Ascending aorta (tissue), 2 donors: ENCODE results near the gene CELF4. TPM values are rescaled to one million over a fixed set of nuclear protein-coding genes. Genes with fewer than 3 reads are reported as not detected.

Source experiments
- DNase-seq, 2 donors: peaks; one replicate each; pipeline ENCODE4 v3.0.0-alpha.2; 2019; ENCODE audit warnings: low spot score in 2 of 2
- H3K27ac ChIP-seq, 2 donors: fragments of 200-600 bp; sonication (generic); one replicate each; pipeline ENCODE4 v1.5.1; 2016 to 2017; ENCODE audit warnings: mild to moderate bottlenecking in 1 of 2
- H3K27me3 ChIP-seq: fragments of 200-600 bp; sonication (generic); one replicate; pipeline ENCODE4 v1.5.1; 2017
- H3K36me3 ChIP-seq, 2 donors: fragments of 200-600 bp; sonication (generic); one replicate each; pipeline ENCODE4 v1.5.1; 2016
- H3K4me1 ChIP-seq, 2 donors: fragments of 200-600 bp; sonication (generic); one replicate each; pipeline ENCODE4 v1.5.1; 2016 to 2017; ENCODE audit warnings: mild to moderate bottlenecking in 1 of 2
- H3K4me3 ChIP-seq, 2 donors: fragments of 200-600 bp; sonication (generic); one replicate each; pipeline ENCODE4 v1.5.1; 2016 to 2017; ENCODE audit warnings: mild to moderate bottlenecking in 1 of 2
- H3K9me3 ChIP-seq, 2 donors: fragments of 200-600 bp; sonication (generic); one replicate each; pipeline ENCODE4 v1.5.1; 2016
- intact Hi-C: fragments of 100-400 bp; cut with DNase I; formaldehyde crosslinking; loops from one replicate; pipeline ENCODE4 v1.15.1; 2023
- total RNA-seq: library from RNA; depleted of rRNA; stranded (reverse); fragments of >200 nt; gene quantifications from one replicate; pipeline ENCODE4 v1.1.0, GENCODE V29; 2016
- TF ChIP-seq, protein P1 (sequence below), 3 experiments: fragments of 200-600 bp in 2 of 3; fragments of 450-650 bp in 1 of 3; sonication (generic) in 2 of 3; IDR thresholded peaks; one replicate each; pipeline ENCODE4 v1.5.1; 2016 to 2019; ENCODE audit warnings: antibody characterized with exemption in 3 of 3, mild to moderate bottlenecking in 1 of 3, moderate library complexity in 1 of 3

CELF4 gene
- total RNA-seq, 1 donor from 2014 or later, result not detected

DNA sequence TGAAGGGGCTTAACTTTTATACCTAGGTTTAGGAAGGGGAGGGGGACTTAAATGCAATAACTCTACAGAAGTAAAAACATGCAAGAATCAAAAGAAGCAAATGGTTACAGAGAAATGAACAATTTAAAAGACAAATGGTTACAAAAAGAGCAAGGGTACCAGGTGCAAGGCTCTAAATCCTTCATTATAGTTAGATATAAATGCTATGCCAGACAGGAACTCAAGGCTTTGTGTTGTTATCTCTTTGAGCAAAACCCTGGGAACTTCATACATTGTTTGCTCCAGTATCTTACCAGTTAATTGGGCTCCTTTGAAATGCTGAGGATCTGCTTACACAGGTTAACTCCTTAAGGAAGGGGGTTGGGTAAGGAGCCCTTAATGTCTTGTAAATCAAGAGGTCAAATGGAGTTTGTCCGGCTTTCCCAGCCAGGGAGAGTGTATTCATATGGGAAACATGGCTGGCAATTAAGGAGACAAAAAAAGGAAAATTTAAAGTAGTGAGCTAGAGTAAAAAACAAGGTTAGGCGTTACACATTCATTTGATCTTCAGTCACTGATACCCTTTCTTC is 347.5 kb downstream of the CELF4 start:
- H3K9me3 ChIP-seq, result peaks cover 0 to 7% of the 10 kb centered on the region in 2 donors
- no peaks in the 10 kb centered on the region for H3K4me1 ChIP-seq
- intact Hi-C loops, result no loop called here
- TF ChIP-seq, protein P1, sequence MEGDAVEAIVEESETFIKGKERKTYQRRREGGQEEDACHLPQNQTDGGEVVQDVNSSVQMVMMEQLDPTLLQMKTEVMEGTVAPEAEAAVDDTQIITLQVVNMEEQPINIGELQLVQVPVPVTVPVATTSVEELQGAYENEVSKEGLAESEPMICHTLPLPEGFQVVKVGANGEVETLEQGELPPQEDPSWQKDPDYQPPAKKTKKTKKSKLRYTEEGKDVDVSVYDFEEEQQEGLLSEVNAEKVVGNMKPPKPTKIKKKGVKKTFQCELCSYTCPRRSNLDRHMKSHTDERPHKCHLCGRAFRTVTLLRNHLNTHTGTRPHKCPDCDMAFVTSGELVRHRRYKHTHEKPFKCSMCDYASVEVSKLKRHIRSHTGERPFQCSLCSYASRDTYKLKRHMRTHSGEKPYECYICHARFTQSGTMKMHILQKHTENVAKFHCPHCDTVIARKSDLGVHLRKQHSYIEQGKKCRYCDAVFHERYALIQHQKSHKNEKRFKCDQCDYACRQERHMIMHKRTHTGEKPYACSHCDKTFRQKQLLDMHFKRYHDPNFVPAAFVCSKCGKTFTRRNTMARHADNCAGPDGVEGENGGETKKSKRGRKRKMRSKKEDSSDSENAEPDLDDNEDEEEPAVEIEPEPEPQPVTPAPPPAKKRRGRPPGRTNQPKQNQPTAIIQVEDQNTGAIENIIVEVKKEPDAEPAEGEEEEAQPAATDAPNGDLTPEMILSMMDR (IDR thresholded peaks at IDR 0.05), result no peak
- no peaks in the 10 kb centered on the region for H3K27me3 ChIP-seq
- H3K36me3 ChIP-seq, result no peaks in the 10 kb centered on the region
- no peak overlapping the region for H3K27ac ChIP-seq
- no peak for DNase-seq
- no peak overlapping the region for H3K4me3 ChIP-seq

GRCh38 chr18:37210781-37211180 is 354.8 kb downstream of the CELF4 start:
- no peak overlapping the region for H3K4me3 ChIP-seq
- TF ChIP-seq, protein P1 (IDR thresholded peaks at IDR 0.05), result no peak
- no peaks in the 10 kb centered on the region for H3K36me3 ChIP-seq
- no peaks in the 10 kb centered on the region for H3K27me3 ChIP-seq
- no peak overlapping the region for H3K27ac ChIP-seq
- H3K4me1 ChIP-seq, result no peaks in the 10 kb centered on the region
- peaks cover 0 to 7% of the 10 kb centered on the region in 2 donors for H3K9me3 ChIP-seq
- DNase-seq, result no peak
- intact Hi-C loops, result no loop called here

DNA sequence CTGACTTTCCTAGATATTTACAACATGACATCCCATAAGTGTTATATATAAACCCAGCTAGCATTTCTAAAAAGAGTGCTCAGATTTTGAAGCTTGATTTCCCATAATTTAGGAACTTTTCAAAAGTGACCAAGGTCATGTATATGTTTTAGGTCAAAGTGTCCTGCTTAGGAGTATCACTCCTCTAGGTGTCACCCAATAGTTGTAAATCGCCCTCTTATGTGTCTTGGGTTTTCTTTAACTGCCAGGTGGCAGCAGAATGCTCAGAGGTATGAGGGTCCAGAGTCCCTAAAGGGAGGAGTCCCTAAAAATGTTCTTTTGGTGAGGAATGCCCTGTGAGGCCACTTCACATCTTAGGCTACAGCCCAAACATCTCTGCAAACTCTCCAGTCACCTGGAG is 358.3 kb downstream of the CELF4 start:
- Histone ChIP-seq H3K9me3 (peaks cover 0 to 12% of the 10 kb centered on the region in 2 donors), H3K4me3 (no peak overlapping the region), H3K27me3 (no peaks in the 10 kb centered on the region), H3K36me3 (no peaks in the 10 kb centered on the region), H3K4me1 (no peaks in the 10 kb centered on the region), H3K27ac (no peak overlapping the region)
- TF ChIP-seq, protein P1 (IDR thresholded peaks at IDR 0.05), result no peak
- intact Hi-C loops, result no loop called here
- no peak for DNase-seq

DNA sequence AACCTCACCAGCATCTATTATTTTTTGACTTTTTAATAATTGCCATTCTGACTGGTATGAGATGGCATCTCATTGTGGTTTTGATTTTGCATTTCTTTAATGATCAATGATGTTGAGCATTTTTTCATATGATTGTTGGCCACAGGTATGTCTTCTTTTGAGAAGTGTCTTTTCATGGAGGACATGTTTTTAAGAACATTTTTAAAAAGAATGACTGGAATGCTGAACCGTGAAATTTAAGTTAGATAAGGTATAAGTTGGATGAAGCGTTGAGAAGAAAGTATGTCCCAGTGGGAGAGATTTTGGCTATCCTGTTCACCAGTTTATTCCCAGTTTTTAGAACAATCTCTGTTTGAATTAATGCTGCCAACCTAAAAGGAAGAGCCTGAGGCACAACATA is 365.9 kb downstream of the CELF4 start:
- Histone ChIP-seq H3K27ac (no peak overlapping the region), H3K4me3 (no peak overlapping the region), H3K36me3 (no peaks in the 10 kb centered on the region), H3K27me3 (no peaks in the 10 kb centered on the region), H3K9me3 (peaks cover 0 to 13% of the 10 kb centered on the region in 2 donors), H3K4me1 (no peaks in the 10 kb centered on the region)
- intact Hi-C loops, result no loop called here
- TF ChIP-seq, protein P1 (IDR thresholded peaks at IDR 0.05), result no peak
- DNase-seq, result no peak
